ENCODE results near the gene SLC23A2.
"Not testable (repeated sequence)": the region's sequence is repeated elsewhere in the genome, so short reads cannot be mapped to it uniquely, and the experiment has no call there.

DNA sequence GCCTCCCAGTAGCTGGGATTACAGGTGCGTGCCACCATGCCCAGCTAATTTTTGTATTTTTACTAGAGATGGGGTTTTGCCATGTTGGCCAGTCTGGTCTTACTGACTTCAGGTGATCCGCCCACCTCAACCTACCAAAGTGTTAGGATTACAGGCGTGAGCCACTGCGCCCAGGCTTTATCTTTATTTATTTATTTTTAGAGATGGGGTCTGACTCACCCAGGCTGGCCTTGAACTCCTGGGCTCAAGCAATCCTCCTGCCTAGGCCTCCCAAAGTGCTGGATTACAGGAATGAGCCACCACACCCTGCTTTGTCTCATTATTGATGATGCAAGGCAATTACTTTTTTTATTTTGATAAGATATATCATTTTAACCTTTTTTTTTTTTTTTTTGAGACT, 21.9 kb upstream of the SLC23A2 start:
- TF ChIP-seq, protein P1, sequence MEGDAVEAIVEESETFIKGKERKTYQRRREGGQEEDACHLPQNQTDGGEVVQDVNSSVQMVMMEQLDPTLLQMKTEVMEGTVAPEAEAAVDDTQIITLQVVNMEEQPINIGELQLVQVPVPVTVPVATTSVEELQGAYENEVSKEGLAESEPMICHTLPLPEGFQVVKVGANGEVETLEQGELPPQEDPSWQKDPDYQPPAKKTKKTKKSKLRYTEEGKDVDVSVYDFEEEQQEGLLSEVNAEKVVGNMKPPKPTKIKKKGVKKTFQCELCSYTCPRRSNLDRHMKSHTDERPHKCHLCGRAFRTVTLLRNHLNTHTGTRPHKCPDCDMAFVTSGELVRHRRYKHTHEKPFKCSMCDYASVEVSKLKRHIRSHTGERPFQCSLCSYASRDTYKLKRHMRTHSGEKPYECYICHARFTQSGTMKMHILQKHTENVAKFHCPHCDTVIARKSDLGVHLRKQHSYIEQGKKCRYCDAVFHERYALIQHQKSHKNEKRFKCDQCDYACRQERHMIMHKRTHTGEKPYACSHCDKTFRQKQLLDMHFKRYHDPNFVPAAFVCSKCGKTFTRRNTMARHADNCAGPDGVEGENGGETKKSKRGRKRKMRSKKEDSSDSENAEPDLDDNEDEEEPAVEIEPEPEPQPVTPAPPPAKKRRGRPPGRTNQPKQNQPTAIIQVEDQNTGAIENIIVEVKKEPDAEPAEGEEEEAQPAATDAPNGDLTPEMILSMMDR (IDR thresholded peaks at IDR 0.05), result not testable (repeated sequence)
- TF ChIP-seq POLR2A (IDR thresholded peaks at IDR 0.05), result not testable (repeated sequence)
